Neural cell (in vitro differentiated cells): Measurements from ENCODE around the gene PMS2. TPM values are rescaled to one million over a fixed set of nuclear protein-coding genes. Genes with fewer than 3 reads are reported as not detected.
"Not testable (repeated sequence)": the region's sequence is repeated elsewhere in the genome, so short reads cannot be mapped to it uniquely, and the experiment has no call there.

Experiments used
- H2AFZ ChIP-seq: fragments of 200-600, 300-800 bp; sonication (generic), shearing (Covaris generic); 2 replicates; pipeline ENCODE4 v1.6.0; 2014; ENCODE audit warnings: low read depth, mild to moderate bottlenecking, antibody characterized with exemption, low read length, moderate library complexity
- H3F3A ChIP-seq: fragments of 200-600 bp; shearing (Covaris generic); 2 replicates; pipeline ENCODE4 v1.6.1; 2016; ENCODE audit warnings: mild to moderate bottlenecking, moderate library complexity, mixed read lengths, antibody characterized with exemption, low read length; ENCODE audit not compliant: insufficient read depth, poor library complexity, severe bottlenecking
- H3K27ac ChIP-seq: fragments of 200-600, 300-800 bp; sonication (generic), shearing (Covaris generic); 2 replicates; pipeline ENCODE4 v1.5.1; 2014; ENCODE audit warnings: mild to moderate bottlenecking, low read length, moderate library complexity
- H3K27me3 ChIP-seq: fragments of 300-800, 200-600 bp; sonication (generic), shearing (Covaris generic); 2 replicates; pipeline ENCODE4 v1.6.0; 2014; ENCODE audit warnings: mild to moderate bottlenecking, low read depth, low read length, moderate library complexity; ENCODE audit not compliant: insufficient read depth
- H3K36me3 ChIP-seq: fragments of 300-800, 200-600 bp; sonication (generic), shearing (Covaris generic); 2 replicates; pipeline ENCODE4 v1.5.1; 2014; ENCODE audit warnings: mild to moderate bottlenecking, antibody characterized with exemption, low read length, moderate library complexity; ENCODE audit not compliant: insufficient read depth
- H3K4me2 ChIP-seq: fragments of 300-800, 200-600 bp; sonication (generic), shearing (Covaris generic); 2 replicates; pipeline ENCODE4 v1.6.0; 2014; ENCODE audit warnings: mild to moderate bottlenecking, low read length
- H3K4me3 ChIP-seq: fragments of 300-800, 200-600 bp; sonication (generic), shearing (Covaris generic); 2 replicates; pipeline ENCODE4 v1.5.1; 2014; ENCODE audit warnings: mild to moderate bottlenecking, low read length, moderate library complexity
- H3K79me2 ChIP-seq: fragments of 200-600 bp; shearing (Covaris generic); replicated peaks from 2 replicates; pipeline ENCODE4 v1.6.0; 2014; ENCODE audit warnings: mild to moderate bottlenecking, low read length, moderate library complexity; ENCODE audit not compliant: insufficient read depth
- H3K9ac ChIP-seq: fragments of 300-800, 200-600 bp; sonication (generic), shearing (Covaris generic); 2 replicates; pipeline ENCODE4 v1.6.1; 2016; ENCODE audit warnings: mild to moderate bottlenecking, low read length, mixed read lengths
- H3K9me2 ChIP-seq: fragments of 200-600 bp; shearing (Covaris generic); 2 replicates; pipeline ENCODE4 v1.6.1; 2016; ENCODE audit warnings: mild to moderate bottlenecking, low read length, mixed read lengths; ENCODE audit not compliant: insufficient read depth
- H3K9me3 ChIP-seq: fragments of 200-600, 300-800 bp; sonication (generic), shearing (Covaris generic); 2 replicates; pipeline ENCODE4 v1.6.1; 2016; ENCODE audit warnings: mild to moderate bottlenecking, mixed run types, low read length, moderate library complexity, mixed read lengths
- H4K20me1 ChIP-seq: fragments of 200-600 bp; shearing (Covaris generic); 2 replicates; pipeline ENCODE4 v1.6.1; 2016; ENCODE audit warnings: mild to moderate bottlenecking, mixed run types; ENCODE audit not compliant: insufficient read depth
- polyA plus RNA-seq: library from polyadenylated mRNA; depleted of rRNA; stranded (reverse); fragments of >200 nt; gene quantifications from 2 replicates; pipeline ENCODE4 v1.2.3, GENCODE V29; 2014
- small RNA-seq, 3 experiments: library from RNA; depleted of rRNA; stranded (forward); fragments of <200 nt; gene quantifications; one replicate each; pipeline ENCODE3, GENCODE V24; 2012

PMS2 gene
- polyA plus RNA-seq, 1 donor from 2014 or later: 17.4 TPM

GRCh38 chr7:5926263-5926870 lies 82.5 kb downstream of the PMS2 start:
- not testable (repeated sequence) for H4K20me1 ChIP-seq, H3K27ac ChIP-seq, H3K9me2 ChIP-seq, H3K4me3 ChIP-seq, H3K4me2 ChIP-seq, H2AFZ ChIP-seq, H3K9me3 ChIP-seq, H3K27me3 ChIP-seq, H3K36me3 ChIP-seq, H3F3A ChIP-seq, H3K79me2 ChIP-seq, H3K9ac ChIP-seq

GRCh38 chr7:5924630-5925029 lies 84.2 kb downstream of the PMS2 start:
- H3K9me2 ChIP-seq, H3K9me3 ChIP-seq, H3K4me2 ChIP-seq, H3F3A ChIP-seq, H2AFZ ChIP-seq, H3K9ac ChIP-seq, H3K4me3 ChIP-seq, H4K20me1 ChIP-seq, H3K36me3 ChIP-seq, H3K27me3 ChIP-seq, H3K27ac ChIP-seq, H3K79me2 ChIP-seq: not testable (repeated sequence)

- H4K20me1 ChIP-seq, H3K27ac ChIP-seq: not testable (repeated sequence)
These were observed 84.7 kb downstream of the PMS2 start for GRCh38 chr7:5924180-5924579.

More at GRCh38 chr7:5924180-5924579, 84.7 kb downstream of the PMS2 start:
- not testable (repeated sequence) for H3K79me2 ChIP-seq, H3K9me2 ChIP-seq, H3F3A ChIP-seq, H3K4me2 ChIP-seq, H3K9ac ChIP-seq, H3K27me3 ChIP-seq, H3K9me3 ChIP-seq, H2AFZ ChIP-seq, H3K36me3 ChIP-seq, H3K4me3 ChIP-seq

Small RNAs within 50 kb of the gene (small RNA-seq; reads per million reads assigned to genes)
- gene RF00019: 0 to 1.2 (median 0) reads per million in 3 experiments
- gene RNU6-218P: 0 reads per million in 3 experiments
- gene SNORA80D: 14.0 to 20.2 (median 18.5) reads per million in 3 experiments

Other genes with a start within 250 kb of the PMS2 start
- 17.4 and 19.1 TPM in 2 replicates for gene RNF216, start 227.4 kb downstream of the PMS2 start, polyA plus RNA-seq
- not detected in 2 replicates for gene OCM, start 128.3 kb downstream of the PMS2 start, polyA plus RNA-seq
- gene CCZ1, start 110.3 kb downstream of the PMS2 start, polyA plus RNA-seq: 195 and 198 TPM in 2 replicates
- gene RSPH10B, start 38.4 kb downstream of the PMS2 start, polyA plus RNA-seq: 1.6 and 2.0 TPM in 2 replicates
- gene AIMP2, start 223 bp upstream of the PMS2 start, polyA plus RNA-seq: 41.5 and 46.9 TPM in 2 replicates
- not detected in 2 replicates for gene ANKRD61, start 22.3 kb upstream of the PMS2 start, polyA plus RNA-seq
- gene EIF2AK1, start 50.1 kb upstream of the PMS2 start, polyA plus RNA-seq: 84.9 and 116 TPM in 2 replicates
- 8.1 and 8.8 TPM in 2 replicates for gene USP42, start 95.9 kb upstream of the PMS2 start, polyA plus RNA-seq